HEK293 (cell line): ENCODE results near the gene ALG3.
A peak's percentile ranks its signal among the peaks of the same experiment; 100 is the strongest.

ENCODE experiments used
- CTCF ChIA-PET: fragments of 350-600 bp; formaldehyde crosslinking; extraction: SDS; loops from one replicate; lab custom pipeline; 2021; ENCODE audit warnings: antibody characterized with exemption; lab: Yijun Ruan, JAX
- POLR2A ChIA-PET: fragments of 300-600 bp; formaldehyde crosslinking; extraction: SDS; loops from one replicate; lab custom pipeline; 2020; ENCODE audit warnings: antibody characterized with exemption, inconsistent platforms; lab: Yijun Ruan, JAX
- H3K27ac ChIP-seq: fragments of 200-500 bp; sonication (Bioruptor generic); 2 replicates; pipeline ENCODE4 v1.5.1; 2014; ENCODE audit warnings: low read depth, low read length, control low read depth, inconsistent platforms; ENCODE audit errors: extremely low read depth
- H3K36me3 ChIP-seq, 2 experiments: fragments of 200-500 bp in 1 of 2; sonication (Bioruptor generic) in 1 of 2; 1 replicate in 1 of 2; 2 replicates in 1 of 2; pipeline ENCODE4 v1.5.1; 2014 to 2017; ENCODE audit warnings: inconsistent platforms in 2 of 2, low read length in 2 of 2; ENCODE audit not compliant: control insufficient read depth in 2 of 2, insufficient read depth in 1 of 2
- H3K4me1 ChIP-seq: fragments of 200-500 bp; sonication (Bioruptor generic); 2 replicates; pipeline ENCODE4 v1.5.1; 2014; ENCODE audit warnings: mild to moderate bottlenecking, low read length, inconsistent platforms; ENCODE audit not compliant: control insufficient read depth, insufficient read depth
- H3K4me3 ChIP-seq: 2 replicates; pipeline ENCODE4 v1.5.1; 2011; ENCODE audit warnings: low read depth, mild to moderate bottlenecking, control low read depth, low read length, moderate library complexity
- H3K9me3 ChIP-seq: fragments of 200-500 bp; sonication (Bioruptor generic); 2 replicates; pipeline ENCODE4 v1.5.1; 2014; ENCODE audit warnings: low read depth, low read length, inconsistent platforms; ENCODE audit not compliant: control insufficient read depth, insufficient read depth
- BCL6B ChIP-seq: fragments of 450-650 bp; formaldehyde crosslinking; IDR thresholded peaks from 2 replicates; pipeline ENCODE4 v1.5.1; 2017; ENCODE audit warnings: missing biosample characterization, missing genetic modification characterization
- EGR2 ChIP-seq: fragments of 450-650 bp; formaldehyde crosslinking; IDR thresholded peaks from 2 replicates; pipeline ENCODE4 v1.5.1; 2016; ENCODE audit warnings: low read depth, missing biosample characterization, missing genetic modification characterization
- GLI4 ChIP-seq: fragments of 450-650 bp; formaldehyde crosslinking; IDR thresholded peaks from 2 replicates; pipeline ENCODE4 v1.5.1; 2016; ENCODE audit warnings: missing biosample characterization, missing genetic modification characterization
- GLIS2 ChIP-seq: fragments of 450-650 bp; formaldehyde crosslinking; IDR thresholded peaks from 2 replicates; pipeline ENCODE4 v1.5.1; 2016; ENCODE audit warnings: missing biosample characterization, missing genetic modification characterization
- MZF1 ChIP-seq: fragments of 450-650 bp; formaldehyde crosslinking; IDR thresholded peaks from 2 replicates; pipeline ENCODE4 v1.5.1; 2017; ENCODE audit warnings: missing biosample characterization, missing genetic modification characterization, borderline replicate concordance
- YY2 ChIP-seq: fragments of 450-650 bp; formaldehyde crosslinking; IDR thresholded peaks from 2 replicates; pipeline ENCODE4 v1.5.1; 2016; ENCODE audit warnings: missing biosample characterization, missing genetic modification characterization
- ZBTB8A ChIP-seq: fragments of 450-650 bp; formaldehyde crosslinking; IDR thresholded peaks from 2 replicates; pipeline ENCODE4 v1.5.1; 2016; ENCODE audit warnings: missing biosample characterization, missing genetic modification characterization
- ZEB2 ChIP-seq: fragments of 450-650 bp; formaldehyde crosslinking; IDR thresholded peaks from 2 replicates; pipeline ENCODE4 v1.5.1; 2016; ENCODE audit warnings: missing biosample characterization, missing genetic modification characterization
- ZFHX2 ChIP-seq: fragments of 450-650 bp; formaldehyde crosslinking; conservative IDR thresholded peaks from 2 replicates; pipeline ENCODE4 v1.5.1; 2016; ENCODE audit warnings: missing biosample characterization, missing genetic modification characterization
- ZIC2 ChIP-seq: fragments of 450-650 bp; formaldehyde crosslinking; IDR thresholded peaks from 2 replicates; pipeline ENCODE4 v1.5.1; 2016; ENCODE audit warnings: missing biosample characterization, missing genetic modification characterization
- ZNF184 ChIP-seq: fragments of 450-650 bp; IDR thresholded peaks from 2 replicates; pipeline ENCODE4 v1.5.1; 2018; ENCODE audit warnings: missing biosample characterization, mild to moderate bottlenecking, missing genetic modification characterization
- ZNF202 ChIP-seq: fragments of 450-650 bp; formaldehyde crosslinking; IDR thresholded peaks from 2 replicates; pipeline ENCODE4 v1.5.1; 2016; ENCODE audit warnings: missing biosample characterization, missing genetic modification characterization, borderline replicate concordance
- ZNF335 ChIP-seq: fragments of 450-650 bp; formaldehyde crosslinking; conservative IDR thresholded peaks from 2 replicates; pipeline ENCODE4 v1.5.1; 2016; ENCODE audit warnings: missing biosample characterization, missing genetic modification characterization
- ZNF350 ChIP-seq: fragments of 450-650 bp; formaldehyde crosslinking; IDR thresholded peaks from 2 replicates; pipeline ENCODE4 v1.5.0; 2017; ENCODE audit warnings: missing biosample characterization, mild to moderate bottlenecking, missing genetic modification characterization
- ZNF398 ChIP-seq: fragments of 450-650 bp; formaldehyde crosslinking; IDR thresholded peaks from 2 replicates; pipeline ENCODE4 v1.5.1; 2017; ENCODE audit warnings: missing biosample characterization, missing genetic modification characterization
- ZNF501 ChIP-seq: fragments of 450-650 bp; formaldehyde crosslinking; IDR thresholded peaks from 2 replicates; pipeline ENCODE4 v1.5.1; 2016; ENCODE audit warnings: missing biosample characterization, missing genetic modification characterization
- ZNF561 ChIP-seq: fragments of 450-650 bp; IDR thresholded peaks from 2 replicates; pipeline ENCODE4 v1.5.1; 2018; ENCODE audit warnings: missing biosample characterization, missing genetic modification characterization, borderline replicate concordance
- ZNF600 ChIP-seq: fragments of 450-650 bp; formaldehyde crosslinking; IDR thresholded peaks from 2 replicates; pipeline ENCODE4 v1.5.1; 2016; ENCODE audit warnings: missing biosample characterization, missing genetic modification characterization
- ZNF677 ChIP-seq: fragments of 450-650 bp; IDR thresholded peaks from 2 replicates; pipeline ENCODE4 v1.5.0; 2018; ENCODE audit warnings: missing biosample characterization, mild to moderate bottlenecking, missing genetic modification characterization, moderate library complexity
- ZNF830 ChIP-seq: fragments of 450-650 bp; IDR thresholded peaks from 2 replicates; pipeline ENCODE4 v1.5.0; 2018; ENCODE audit warnings: missing biosample characterization, missing genetic modification characterization, low read depth, mild to moderate bottlenecking, moderate library complexity
- ZSCAN16 ChIP-seq: fragments of 450-650 bp; formaldehyde crosslinking; IDR thresholded peaks from 2 replicates; pipeline ENCODE4 v1.5.1; 2016; ENCODE audit warnings: missing biosample characterization, missing genetic modification characterization
- ZSCAN30 ChIP-seq: fragments of 450-650 bp; IDR thresholded peaks from 2 replicates; pipeline ENCODE4 v1.5.1; 2018; ENCODE audit warnings: missing biosample characterization, mild to moderate bottlenecking, missing genetic modification characterization, moderate library complexity
- ZSCAN4 ChIP-seq: fragments of 450-650 bp; formaldehyde crosslinking; IDR thresholded peaks from 2 replicates; pipeline ENCODE4 v1.5.1; 2017; ENCODE audit warnings: missing biosample characterization, missing genetic modification characterization
- TF ChIP-seq, protein P1 (sequence below): fragments of 450-650 bp; formaldehyde crosslinking; IDR thresholded peaks from 2 replicates; pipeline ENCODE4 v1.5.1; 2016; ENCODE audit warnings: missing biosample characterization, missing genetic modification characterization
- TF ChIP-seq, protein P2 (sequence below): fragments of 450-650 bp; formaldehyde crosslinking; IDR thresholded peaks from 2 replicates; pipeline ENCODE4 v1.5.1; 2016; ENCODE audit warnings: missing biosample characterization, missing genetic modification characterization
- TF ChIP-seq, protein P3 (sequence below): fragments of 450-650 bp; formaldehyde crosslinking; IDR thresholded peaks from 2 replicates; pipeline ENCODE4 v1.5.1; 2016; ENCODE audit warnings: missing biosample characterization, missing genetic modification characterization

The ALG3 gene

GRCh38 chr3:184230081-184230602, 18.6 kb downstream of the ALG3 start (continued):
- 0 out of 2 replicates have a peak, but pooled peaks have one; percentile 1 for TF ChIP-seq ZEB2 (tag by site-specific recombination)

GRCh38 chr3:184229394-184230080, 19.2 kb downstream of the ALG3 start, which contains the start of gene VWA5B2:
VWA5B2 (plus strand) TSS chr3:184229585; CDS start chr3:184230529, 944 bp downstream.
- no peaks in the 10 kb centered on the region for H3K9me3 ChIP-seq
- H3K36me3 ChIP-seq: no peaks in the 10 kb centered on the region
- ChIA-PET POLR2A (interaction anchor here (2.0 kb wide), 1 partner anchor 44 kb away, joined by 4 read pairs; the partner anchor contains the start of gene ABCF3), CTCF (interaction anchor here (0.6 to 4.4 kb wide), 6 partner anchors 10 to 65 kb away, joined by 3 to 66 read pairs (median 5); partner anchors contain the start of gene CAMK2N2)
- peak within 1 kb of the TSS; percentile 70 for H3K4me3 ChIP-seq
- H3K27ac ChIP-seq: no peak within 1 kb of the TSS
- H3K4me1 ChIP-seq: no peaks in the 10 kb centered on the region
- no peak for TF ChIP-seq ZNF677
- no peak for TF ChIP-seq ZNF350 (tag by site-specific recombination)
- no peak for TF ChIP-seq MZF1 (tag by site-specific recombination)
- no peak for TF ChIP-seq ZSCAN16 (tag by site-specific recombination)
- 0 out of 2 replicates have a peak, but pooled peaks have one; percentile 27 for TF ChIP-seq ZNF561
- no peak for TF ChIP-seq BCL6B (tag by site-specific recombination)
- TF ChIP-seq GLI4 (tag by site-specific recombination): no peak
- TF ChIP-seq EGR2 (tag by site-specific recombination): peak; percentile 75
- TF ChIP-seq GLIS2 (tag by site-specific recombination): peak; percentile 90
- TF ChIP-seq ZNF335: peak; percentile 89
- TF ChIP-seq ZNF830 (tag by site-specific recombination): no peak
- peak; percentile 62 for TF ChIP-seq ZBTB8A (tag by site-specific recombination)
- peak; percentile 90 for TF ChIP-seq ZFHX2
- TF ChIP-seq ZIC2: peak; percentile 14; the same call in 1 of the 2 replicates
- TF ChIP-seq ZSCAN4: no peak
- no peak for TF ChIP-seq ZNF184 (tag by site-specific recombination)
- no peak for TF ChIP-seq ZNF202 (tag by site-specific recombination)
- peak; percentile 79 for TF ChIP-seq ZNF600
- TF ChIP-seq ZSCAN30 (tag by site-specific recombination): peak; percentile 60; the same call in 1 of the 2 replicates
- TF ChIP-seq, protein P1, sequence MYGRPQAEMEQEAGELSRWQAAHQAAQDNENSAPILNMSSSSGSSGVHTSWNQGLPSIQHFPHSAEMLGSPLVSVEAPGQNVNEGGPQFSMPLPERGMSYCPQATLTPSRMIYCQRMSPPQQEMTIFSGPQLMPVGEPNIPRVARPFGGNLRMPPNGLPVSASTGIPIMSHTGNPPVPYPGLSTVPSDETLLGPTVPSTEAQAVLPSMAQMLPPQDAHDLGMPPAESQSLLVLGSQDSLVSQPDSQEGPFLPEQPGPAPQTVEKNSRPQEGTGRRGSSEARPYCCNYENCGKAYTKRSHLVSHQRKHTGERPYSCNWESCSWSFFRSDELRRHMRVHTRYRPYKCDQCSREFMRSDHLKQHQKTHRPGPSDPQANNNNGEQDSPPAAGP (tag by site-specific recombination): 0 out of 2 replicates have a peak, but pooled peaks have one; percentile 38
- TF ChIP-seq, protein P2, sequence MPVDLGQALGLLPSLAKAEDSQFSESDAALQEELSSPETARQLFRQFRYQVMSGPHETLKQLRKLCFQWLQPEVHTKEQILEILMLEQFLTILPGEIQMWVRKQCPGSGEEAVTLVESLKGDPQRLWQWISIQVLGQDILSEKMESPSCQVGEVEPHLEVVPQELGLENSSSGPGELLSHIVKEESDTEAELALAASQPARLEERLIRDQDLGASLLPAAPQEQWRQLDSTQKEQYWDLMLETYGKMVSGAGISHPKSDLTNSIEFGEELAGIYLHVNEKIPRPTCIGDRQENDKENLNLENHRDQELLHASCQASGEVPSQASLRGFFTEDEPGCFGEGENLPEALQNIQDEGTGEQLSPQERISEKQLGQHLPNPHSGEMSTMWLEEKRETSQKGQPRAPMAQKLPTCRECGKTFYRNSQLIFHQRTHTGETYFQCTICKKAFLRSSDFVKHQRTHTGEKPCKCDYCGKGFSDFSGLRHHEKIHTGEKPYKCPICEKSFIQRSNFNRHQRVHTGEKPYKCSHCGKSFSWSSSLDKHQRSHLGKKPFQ: no peak
- TF ChIP-seq YY2: no peak
- TF ChIP-seq, protein P3, sequence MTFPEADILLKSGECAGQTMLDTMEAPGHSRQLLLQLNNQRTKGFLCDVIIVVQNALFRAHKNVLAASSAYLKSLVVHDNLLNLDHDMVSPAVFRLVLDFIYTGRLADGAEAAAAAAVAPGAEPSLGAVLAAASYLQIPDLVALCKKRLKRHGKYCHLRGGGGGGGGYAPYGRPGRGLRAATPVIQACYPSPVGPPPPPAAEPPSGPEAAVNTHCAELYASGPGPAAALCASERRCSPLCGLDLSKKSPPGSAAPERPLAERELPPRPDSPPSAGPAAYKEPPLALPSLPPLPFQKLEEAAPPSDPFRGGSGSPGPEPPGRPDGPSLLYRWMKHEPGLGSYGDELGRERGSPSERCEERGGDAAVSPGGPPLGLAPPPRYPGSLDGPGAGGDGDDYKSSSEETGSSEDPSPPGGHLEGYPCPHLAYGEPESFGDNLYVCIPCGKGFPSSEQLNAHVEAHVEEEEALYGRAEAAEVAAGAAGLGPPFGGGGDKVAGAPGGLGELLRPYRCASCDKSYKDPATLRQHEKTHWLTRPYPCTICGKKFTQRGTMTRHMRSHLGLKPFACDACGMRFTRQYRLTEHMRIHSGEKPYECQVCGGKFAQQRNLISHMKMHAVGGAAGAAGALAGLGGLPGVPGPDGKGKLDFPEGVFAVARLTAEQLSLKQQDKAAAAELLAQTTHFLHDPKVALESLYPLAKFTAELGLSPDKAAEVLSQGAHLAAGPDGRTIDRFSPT (tag by site-specific recombination): peak; percentile 67; the same call in 1 of the 2 replicates
- TF ChIP-seq ZNF501 (tag by site-specific recombination): peak; percentile 56; the same call in 1 of the 2 replicates
- peak; percentile 44 for TF ChIP-seq ZNF398 (tag by site-specific recombination)
